NCI-H1930 (cell line): ENCODE results near the gene SLC2A5.
"Not testable (repeated sequence)": the region's sequence is repeated elsewhere in the genome, so short reads cannot be mapped to it uniquely, and the experiment has no call there.

Experiments
- DNase-seq, 2 experiments: peaks; one replicate each; lab custom pipeline; 2025; lab: John Stamatoyannopoulos, UW

Gene SLC2A5

DNA sequence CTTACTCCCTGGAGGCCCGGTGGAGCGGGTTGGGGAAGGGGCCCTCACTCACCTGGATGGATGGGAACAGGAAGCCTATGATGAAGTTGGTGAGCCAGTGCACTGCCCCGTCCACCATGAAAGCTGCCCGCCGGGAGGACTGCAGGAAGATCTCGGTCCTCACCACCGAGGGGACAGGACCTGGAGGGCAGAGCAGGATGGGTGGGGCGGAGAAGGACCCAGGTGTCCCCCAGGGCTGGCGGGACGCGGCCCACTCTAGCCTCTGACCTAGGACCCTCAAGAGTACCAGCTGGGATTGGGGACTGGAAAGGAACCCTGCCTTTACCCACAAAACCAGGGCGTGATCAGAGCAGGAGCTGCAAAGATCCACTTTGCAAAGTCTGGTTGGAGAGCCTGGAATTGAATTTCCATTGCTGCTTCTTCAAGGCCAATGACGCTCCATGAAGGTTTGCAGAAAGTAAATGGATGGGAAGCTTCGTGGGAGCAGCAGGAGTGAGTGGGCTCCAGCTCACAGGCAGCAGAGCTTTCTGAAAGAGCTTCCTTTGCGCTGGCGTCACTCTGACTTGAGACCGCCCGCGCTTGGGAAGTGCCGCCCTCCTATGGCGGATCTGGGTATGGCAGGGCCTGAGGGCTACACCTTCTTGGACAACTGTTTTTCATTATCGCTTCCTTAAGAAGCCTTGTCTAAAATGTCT lies 64.6 kb downstream of the SLC2A5 start:
- DNase-seq, result peak in 1 of 2 experiments; percentile 21

DNA sequence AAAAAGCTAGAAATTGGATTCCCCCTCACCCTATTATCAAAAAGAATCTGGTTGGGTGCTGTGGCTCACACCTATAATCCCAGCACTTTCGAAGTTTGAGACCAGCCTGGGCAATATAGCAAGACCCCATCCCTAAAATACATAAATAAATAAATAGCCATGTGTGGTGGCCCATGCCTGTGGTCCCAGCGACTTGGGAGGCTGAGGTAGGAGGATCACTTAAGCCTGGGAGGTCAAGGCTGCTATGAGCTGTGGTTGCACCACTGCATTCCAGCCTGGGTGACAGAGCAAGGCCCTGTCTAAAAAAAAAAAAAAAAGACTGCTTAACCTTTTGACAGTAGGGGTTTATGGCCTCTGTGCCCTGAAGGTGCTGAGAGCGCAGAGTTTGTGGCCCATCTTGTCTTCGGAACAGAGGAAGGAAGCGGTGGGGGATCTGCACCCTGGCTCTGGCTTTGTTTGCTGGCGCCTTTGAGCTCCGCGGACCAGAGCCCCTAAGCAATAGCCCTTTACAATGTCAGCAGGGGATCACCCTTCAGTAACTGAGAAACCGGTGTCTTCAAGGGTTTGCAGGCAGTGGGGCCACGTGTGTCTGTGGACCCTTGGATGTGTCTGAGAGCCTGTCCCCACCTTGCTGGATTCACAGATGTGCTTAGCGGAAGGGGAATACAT lies 65.3 kb downstream of the SLC2A5 start:
- DNase-seq, result no peak

DNA sequence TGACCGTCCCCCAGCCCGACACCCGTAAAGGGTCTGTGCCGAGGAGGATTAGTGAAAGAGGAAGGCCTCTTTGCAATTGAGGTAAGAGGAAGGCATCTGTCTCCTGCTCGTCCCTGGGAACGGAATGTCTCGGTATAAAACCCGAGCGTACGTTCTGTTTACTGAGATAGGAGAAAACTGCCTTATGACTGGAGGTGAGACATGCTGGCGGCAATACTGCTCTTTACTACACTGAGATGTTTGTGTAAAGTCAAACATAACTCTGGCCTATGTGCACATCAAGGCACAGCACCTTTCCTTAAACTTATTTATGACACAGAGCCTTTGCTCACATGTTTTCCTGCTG lies 67.2 kb downstream of the SLC2A5 start:
- DNase-seq, result not testable (repeated sequence)

DNA sequence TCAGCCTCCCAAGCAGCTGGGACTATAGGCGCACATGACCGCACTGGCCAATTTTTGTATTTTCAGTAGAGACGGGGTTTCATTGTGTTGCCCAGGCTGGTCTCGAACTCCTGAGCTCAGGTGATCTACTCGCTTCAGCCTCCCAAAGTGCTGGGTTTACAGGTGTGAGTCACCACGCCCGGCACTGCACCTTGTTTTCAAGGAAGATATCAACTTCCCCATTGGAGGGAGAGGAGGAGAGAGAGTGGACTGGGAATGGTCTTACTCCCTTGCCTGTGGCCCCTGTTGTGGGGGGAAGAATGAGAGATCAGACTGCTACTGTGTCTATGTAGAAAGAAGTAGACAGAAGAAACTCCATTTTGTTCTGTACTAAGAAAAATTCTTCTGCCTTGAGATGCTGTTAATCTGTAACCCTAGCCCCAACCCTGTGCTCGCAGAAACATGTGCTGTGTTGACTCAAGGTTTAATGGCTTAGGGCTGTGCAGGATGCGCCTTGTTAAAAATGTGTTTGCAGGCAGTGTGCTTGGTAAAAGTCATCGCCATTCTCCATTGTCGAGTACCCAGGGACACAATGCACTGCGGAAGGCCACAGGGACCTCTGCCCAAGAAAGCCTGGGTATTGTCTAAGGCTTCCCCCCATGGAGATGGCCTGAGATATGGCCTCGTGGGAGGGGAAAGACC lies 67.8 kb downstream of the SLC2A5 start:
- not testable (repeated sequence) for DNase-seq

DNA sequence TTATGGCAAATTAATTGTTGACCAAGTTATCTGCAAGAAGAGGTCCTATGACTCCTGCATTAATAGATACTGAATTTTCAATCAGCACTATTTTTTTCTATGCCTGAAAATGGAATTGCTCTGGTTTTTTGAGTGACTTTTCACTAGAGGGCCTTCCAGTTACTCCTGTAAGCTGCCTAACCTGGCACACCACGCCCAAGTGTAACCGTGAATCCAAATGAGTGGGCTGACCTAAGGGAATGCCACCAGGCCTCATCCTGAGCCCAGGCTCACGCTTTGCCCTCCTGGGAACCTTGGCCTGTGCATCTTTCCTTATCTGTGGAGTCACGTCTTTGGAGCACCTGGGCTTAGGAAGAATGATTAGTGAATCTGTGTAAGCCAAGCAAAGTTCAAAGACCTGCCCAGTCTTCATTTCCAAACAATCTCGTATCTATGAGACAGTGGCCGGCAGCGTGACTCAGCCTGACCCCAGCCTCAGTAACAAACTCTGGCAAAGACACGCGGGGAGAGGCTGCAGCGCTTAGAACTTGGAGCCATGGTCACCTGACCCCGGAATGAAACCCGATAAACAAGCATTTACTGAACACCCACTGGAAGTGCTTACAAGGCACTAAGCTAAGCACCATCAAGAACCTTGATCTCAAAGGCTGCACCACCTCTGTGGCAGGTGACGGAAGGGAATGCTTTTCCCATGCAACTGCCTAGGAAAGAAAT lies 75.3 kb downstream of the SLC2A5 start:
- not testable (repeated sequence) for DNase-seq

DNA sequence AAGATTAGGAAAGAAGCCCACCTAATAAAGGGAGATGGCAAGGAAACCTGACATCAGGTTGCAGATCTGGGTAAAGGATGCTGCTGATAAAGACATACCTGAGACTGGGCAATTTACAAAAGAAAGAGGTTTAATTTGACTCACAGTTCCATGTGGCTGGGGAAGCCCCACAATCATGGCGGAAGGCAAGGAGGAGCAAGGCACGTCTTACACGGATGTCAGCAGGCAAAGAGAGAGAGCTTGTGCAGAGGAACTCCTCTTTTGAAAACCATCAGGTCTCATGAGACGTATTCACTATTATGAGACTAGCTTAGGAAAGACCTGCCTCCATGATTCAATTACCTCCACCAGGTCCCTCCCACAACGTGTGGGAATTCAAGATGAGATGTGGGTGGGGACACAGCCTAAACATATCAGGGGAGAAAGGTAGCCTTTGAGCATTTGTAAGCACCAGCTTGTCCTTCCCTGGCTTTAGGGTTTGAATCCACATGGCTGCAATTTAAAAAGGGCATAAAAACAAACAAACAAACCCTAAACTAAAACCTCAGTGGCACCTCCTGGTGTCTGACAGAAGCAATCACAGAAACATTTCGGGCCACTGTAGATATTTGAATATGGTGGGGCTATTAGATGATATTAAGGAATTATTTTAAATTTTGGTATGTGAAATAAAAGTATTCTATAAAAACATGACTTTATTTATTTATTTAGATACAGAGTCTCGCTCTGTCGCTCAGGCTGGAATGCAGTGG lies 76.3 kb downstream of the SLC2A5 start:
- no peak for DNase-seq

DNA sequence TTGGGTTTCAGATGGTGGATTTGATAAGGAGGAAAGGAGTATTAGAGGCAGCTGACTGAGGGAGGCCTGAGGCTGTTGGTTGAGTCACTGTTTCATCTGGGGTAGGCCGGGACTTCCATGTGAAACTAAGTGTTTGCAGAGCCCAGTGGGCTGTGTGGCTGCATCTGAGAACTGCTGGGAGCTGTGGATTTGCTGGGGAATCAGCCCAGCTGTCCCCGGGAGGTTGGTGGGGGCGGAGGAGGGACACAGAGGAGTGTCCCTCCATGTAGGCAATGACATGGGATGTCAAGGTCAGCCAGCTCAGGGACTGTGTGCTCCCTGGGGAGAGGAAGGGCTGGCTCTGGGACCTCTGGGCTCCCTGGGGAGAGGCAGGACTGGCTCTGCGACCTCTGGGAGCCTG lies 79.6 kb downstream of the SLC2A5 start:
- no peak for DNase-seq

DNA sequence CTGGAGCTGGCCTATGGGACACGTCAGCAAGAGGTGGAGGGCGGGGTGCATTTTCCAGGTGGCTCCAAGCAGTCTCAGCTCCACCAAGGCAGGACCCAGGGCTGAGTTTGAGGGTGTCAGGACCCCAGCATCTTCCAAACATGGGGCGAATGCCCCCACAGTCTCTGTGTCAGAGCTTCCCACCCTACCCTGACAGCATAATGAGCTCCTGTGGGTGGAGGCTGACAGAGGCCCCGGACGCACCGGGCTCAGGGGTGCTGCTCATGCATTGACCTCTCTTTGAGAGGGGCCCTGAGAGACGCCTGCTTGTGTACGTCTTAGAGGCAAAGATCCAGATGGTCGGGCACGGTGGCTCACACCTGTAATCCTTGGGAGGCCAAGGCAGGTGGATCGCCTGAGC lies 80.4 kb downstream of the SLC2A5 start:
- DNase-seq, result no peak

DNA sequence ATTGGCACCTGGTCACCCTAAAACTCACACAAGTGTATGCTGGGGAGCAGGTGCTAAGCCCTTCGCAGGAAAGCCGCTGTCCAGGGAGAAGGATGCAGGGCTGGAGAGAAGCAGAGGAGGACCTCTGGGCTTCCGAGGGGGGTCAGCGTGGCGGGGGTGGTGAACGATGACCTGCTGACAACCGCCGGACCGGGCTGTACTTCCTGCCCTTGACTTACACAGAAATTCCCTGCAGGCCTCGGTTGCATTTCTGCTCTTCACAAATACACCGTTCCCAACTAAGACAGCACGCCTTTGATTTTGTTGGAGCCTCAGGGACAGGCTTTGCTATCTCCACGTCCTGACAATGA lies 80.8 kb downstream of the SLC2A5 start:
- DNase-seq, result no peak

DNA sequence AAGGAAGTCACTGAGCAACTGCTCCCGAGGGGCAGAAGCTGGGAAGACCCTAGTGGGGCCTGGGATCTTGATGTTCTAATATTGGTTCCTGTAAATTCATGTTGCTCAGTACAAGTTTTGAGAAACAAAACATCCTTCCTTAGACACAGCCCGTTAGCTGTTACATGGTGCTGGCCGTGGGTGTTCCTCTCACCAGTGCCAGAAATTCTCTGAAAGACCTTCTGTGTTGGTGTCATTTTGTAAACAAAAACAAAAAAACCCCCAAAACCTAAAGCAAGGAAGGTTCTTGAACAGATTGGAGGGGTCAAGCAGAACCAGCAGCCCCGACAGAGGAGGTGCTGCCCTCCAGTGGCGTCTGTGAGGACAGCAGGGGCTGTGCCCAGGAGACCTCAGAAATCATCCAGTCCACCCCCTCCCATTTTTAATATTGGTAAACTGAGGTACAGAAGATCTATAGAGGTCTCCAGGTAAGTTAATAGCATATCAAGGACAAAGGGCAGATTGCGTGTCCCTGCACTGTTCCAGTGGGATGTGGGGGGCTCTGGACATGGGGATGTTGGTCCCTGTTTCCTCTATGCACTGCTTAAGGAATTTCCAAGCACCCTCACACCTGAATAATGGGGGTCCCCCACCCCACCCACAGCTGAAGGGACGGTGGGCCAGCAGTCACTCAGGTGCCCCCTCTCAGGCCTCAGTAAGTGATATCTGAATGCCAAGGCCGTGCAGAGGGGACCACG lies 81.4 kb downstream of the SLC2A5 start:
- DNase-seq, result no peak

DNA sequence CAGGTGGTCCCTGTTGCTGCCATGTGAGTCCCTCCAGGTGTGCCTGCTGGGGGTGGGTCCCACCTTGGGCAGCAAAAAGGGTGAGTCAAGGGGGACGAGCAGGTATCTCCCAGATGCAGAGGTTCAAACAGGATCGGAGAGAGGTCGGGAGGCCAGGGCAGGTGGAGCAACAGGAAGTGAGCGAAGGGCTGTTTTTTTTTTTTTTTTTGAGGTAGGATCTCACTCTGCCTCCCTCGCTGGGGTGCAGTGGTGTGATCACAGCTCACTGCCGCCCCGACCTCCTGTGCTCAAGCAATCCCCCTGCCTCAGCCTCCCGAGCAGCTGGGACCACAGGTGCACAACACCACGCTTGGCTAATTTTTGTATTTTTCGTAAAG lies 82.6 kb downstream of the SLC2A5 start:
- no peak for DNase-seq

DNA sequence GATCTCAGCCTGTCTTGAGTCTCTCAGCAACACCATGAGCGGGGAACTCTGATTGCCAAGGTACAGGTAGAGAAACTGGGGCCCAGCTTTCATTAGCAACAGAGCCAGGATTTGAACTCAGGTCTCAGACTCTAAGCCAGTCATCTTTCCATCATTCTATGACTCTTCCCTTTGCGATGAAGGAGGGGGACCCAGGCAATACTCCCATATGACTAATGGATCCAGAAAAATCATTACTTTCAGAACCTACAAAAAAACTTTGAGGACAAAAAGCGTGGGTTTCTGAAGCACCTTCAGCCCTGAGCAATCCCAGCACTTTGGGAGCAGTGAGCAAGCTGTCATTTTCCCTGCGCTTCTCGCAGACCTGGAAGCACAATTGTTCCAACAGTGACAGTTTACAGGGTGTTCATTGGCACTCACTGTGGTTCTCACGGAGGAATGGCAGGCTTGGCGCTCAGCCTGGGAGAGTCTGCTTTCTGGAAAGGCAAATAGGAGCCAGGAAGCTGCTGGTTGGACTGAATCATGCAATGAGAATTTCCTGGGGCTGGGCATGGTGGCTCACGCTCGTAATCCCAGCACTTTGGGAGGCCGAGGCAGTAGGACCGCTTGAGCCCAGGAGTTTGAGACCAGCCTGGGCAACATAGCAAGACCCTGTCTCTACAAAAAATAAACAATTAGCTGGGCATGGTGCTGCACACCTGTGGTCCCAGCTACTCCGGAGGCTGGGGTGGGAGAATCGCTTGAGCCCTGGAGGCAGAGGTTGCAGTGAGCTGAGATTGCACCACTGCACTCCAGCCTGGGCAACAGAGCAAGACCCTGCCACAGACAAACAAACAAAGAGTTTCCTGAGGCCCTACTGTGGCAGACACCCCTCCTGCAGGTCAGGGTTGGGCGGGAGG lies 83.3 kb downstream of the SLC2A5 start:
- no peak for DNase-seq
